HEK293 (cell line): Measurements from ENCODE around the gene PRELID2.

Source experiments
- YY2 ChIP-seq: fragments of 450-650 bp; formaldehyde crosslinking; IDR thresholded peaks from 2 replicates; pipeline ENCODE4 v1.5.1; 2016; ENCODE audit warnings: missing biosample characterization, missing genetic modification characterization
- ZNF311 ChIP-seq: fragments of 450-650 bp; formaldehyde crosslinking; IDR thresholded peaks from 2 replicates; pipeline ENCODE4 v1.5.1; 2017; ENCODE audit warnings: missing biosample characterization, missing genetic modification characterization, borderline replicate concordance
- ZNF585B ChIP-seq: fragments of 450-650 bp; formaldehyde crosslinking; IDR thresholded peaks from 2 replicates; pipeline ENCODE4 v1.5.1; 2016; ENCODE audit warnings: missing biosample characterization, missing genetic modification characterization
- ZNF677 ChIP-seq: fragments of 450-650 bp; IDR thresholded peaks from 2 replicates; pipeline ENCODE4 v1.5.0; 2018; ENCODE audit warnings: missing biosample characterization, mild to moderate bottlenecking, missing genetic modification characterization, moderate library complexity
- ZNF747 ChIP-seq: fragments of 450-650 bp; formaldehyde crosslinking; IDR thresholded peaks from 2 replicates; pipeline ENCODE4 v1.5.1; 2016; ENCODE audit warnings: missing biosample characterization, missing genetic modification characterization
- TF ChIP-seq, protein P1 (sequence below): fragments of 450-650 bp; formaldehyde crosslinking; IDR thresholded peaks from 2 replicates; pipeline ENCODE4 v1.5.1; 2016; ENCODE audit warnings: missing biosample characterization, missing genetic modification characterization
- TF ChIP-seq, protein P2 (sequence below): fragments of 450-650 bp; formaldehyde crosslinking; IDR thresholded peaks from 2 replicates; pipeline ENCODE4 v1.5.1; 2016; ENCODE audit warnings: missing biosample characterization, missing genetic modification characterization
- TF ChIP-seq, protein P3 (sequence below): fragments of 450-650 bp; formaldehyde crosslinking; IDR thresholded peaks from 2 replicates; pipeline ENCODE4 v1.5.1; 2016; ENCODE audit warnings: missing biosample characterization, missing genetic modification characterization

DNA sequence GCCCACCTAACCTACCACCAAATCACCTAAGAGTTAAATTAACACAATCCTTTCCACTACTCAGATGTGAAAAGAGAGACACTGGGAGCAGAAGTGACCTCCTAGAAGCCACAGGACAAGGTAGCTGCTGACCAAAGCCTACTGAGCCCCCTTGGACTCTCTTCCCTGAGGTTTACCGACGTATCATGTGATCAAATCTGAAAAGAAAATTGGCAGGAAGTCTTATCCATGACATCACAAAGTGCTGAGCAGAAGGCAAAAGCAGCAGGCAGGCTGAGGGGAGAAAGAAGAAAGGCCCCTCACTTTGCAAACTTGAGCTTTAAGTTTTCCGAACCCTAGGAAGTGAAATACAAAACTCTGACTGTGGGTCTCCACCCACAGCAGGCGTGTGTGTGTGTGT is 11.1 kb downstream of the PRELID2 start:
- TF ChIP-seq, protein P1, sequence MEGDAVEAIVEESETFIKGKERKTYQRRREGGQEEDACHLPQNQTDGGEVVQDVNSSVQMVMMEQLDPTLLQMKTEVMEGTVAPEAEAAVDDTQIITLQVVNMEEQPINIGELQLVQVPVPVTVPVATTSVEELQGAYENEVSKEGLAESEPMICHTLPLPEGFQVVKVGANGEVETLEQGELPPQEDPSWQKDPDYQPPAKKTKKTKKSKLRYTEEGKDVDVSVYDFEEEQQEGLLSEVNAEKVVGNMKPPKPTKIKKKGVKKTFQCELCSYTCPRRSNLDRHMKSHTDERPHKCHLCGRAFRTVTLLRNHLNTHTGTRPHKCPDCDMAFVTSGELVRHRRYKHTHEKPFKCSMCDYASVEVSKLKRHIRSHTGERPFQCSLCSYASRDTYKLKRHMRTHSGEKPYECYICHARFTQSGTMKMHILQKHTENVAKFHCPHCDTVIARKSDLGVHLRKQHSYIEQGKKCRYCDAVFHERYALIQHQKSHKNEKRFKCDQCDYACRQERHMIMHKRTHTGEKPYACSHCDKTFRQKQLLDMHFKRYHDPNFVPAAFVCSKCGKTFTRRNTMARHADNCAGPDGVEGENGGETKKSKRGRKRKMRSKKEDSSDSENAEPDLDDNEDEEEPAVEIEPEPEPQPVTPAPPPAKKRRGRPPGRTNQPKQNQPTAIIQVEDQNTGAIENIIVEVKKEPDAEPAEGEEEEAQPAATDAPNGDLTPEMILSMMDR = no peak
- TF ChIP-seq ZNF585B (tag by site-specific recombination) = no peak
- TF ChIP-seq ZNF311 (tag by site-specific recombination) = no peak
- TF ChIP-seq, protein P2, sequence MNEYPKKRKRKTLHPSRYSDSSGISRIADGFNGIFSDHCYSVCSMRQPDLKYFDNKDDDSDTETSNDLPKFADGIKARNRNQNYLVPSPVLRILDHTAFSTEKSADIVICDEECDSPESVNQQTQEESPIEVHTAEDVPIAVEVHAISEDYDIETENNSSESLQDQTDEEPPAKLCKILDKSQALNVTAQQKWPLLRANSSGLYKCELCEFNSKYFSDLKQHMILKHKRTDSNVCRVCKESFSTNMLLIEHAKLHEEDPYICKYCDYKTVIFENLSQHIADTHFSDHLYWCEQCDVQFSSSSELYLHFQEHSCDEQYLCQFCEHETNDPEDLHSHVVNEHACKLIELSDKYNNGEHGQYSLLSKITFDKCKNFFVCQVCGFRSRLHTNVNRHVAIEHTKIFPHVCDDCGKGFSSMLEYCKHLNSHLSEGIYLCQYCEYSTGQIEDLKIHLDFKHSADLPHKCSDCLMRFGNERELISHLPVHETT (tag by site-specific recombination) = no peak
- TF ChIP-seq YY2 (tag by site-specific recombination) = no peak
- TF ChIP-seq ZNF677 (tag by site-specific recombination) = peak; percentile 57; the same call in 1 of the 2 replicates
- no peak for TF ChIP-seq ZNF747 (tag by site-specific recombination)
- TF ChIP-seq, protein P3, sequence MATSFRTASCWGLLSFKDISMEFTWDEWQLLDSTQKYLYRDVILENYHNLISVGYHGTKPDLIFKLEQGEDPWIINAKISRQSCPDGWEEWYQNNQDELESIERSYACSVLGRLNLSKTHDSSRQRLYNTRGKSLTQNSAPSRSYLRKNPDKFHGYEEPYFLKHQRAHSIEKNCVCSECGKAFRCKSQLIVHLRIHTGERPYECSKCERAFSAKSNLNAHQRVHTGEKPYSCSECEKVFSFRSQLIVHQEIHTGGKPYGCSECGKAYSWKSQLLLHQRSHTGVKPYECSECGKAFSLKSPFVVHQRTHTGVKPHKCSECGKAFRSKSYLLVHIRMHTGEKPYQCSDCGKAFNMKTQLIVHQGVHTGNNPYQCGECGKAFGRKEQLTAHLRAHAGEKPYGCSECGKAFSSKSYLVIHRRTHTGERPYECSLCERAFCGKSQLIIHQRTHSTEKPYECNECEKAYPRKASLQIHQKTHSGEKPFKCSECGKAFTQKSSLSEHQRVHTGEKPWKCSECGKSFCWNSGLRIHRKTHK = no peak
